NCI-H146 (cell line): Measurements from ENCODE around the gene CHRNB1.

Experiments
- DNase-seq: peaks from one replicate; lab custom pipeline; 2025; lab: John Stamatoyannopoulos, UW

CHRNB1 gene

GRCh38 chr17:7484067-7484918 is 39.4 kb downstream of the CHRNB1 start, which contains the start of gene POLR2A:
Gene POLR2A, plus strand, starts transcription at chr17:7484366.
- peak; percentile 97 for DNase-seq

- peak; percentile 43 for DNase-seq
These were observed 40.1 kb downstream of the CHRNB1 start for GRCh38 chr17:7484919-7485377.

GRCh38 chr17:7486181-7486580 is 41.3 kb downstream of the CHRNB1 start:
- no peak for DNase-seq

DNA sequence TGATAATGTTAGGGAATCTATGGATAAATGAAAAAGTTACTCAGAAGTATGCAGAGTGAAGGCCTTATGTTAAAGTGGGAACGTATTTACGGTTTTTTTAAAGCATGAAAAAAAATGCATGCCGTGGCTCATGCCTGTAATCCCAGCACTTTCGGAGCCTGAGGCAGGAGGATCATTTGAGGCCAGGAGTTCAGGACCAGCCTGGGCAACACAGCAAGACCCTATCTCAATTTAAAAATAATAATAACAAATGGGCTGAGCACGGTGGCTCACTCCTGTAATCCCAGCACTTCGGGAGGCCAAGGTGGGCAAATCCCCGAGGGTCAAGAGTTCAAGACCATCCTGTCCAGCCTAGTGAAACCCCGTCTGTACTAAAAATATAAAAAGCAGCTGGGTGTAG is 45.3 kb downstream of the CHRNB1 start:
- no peak for DNase-seq

- no peak for DNase-seq
These were observed 46.7 kb downstream of the CHRNB1 start for GRCh38 chr17:7491583-7491982.

GRCh38 chr17:7493941-7494340 is 49.1 kb downstream of the CHRNB1 start:
- no peak for DNase-seq

GRCh38 chr17:7495906-7496434 is 51.1 kb downstream of the CHRNB1 start:
- DNase-seq: no peak

- no peak for DNase-seq
These were observed 51.8 kb downstream of the CHRNB1 start for GRCh38 chr17:7496470-7497183.

DNA sequence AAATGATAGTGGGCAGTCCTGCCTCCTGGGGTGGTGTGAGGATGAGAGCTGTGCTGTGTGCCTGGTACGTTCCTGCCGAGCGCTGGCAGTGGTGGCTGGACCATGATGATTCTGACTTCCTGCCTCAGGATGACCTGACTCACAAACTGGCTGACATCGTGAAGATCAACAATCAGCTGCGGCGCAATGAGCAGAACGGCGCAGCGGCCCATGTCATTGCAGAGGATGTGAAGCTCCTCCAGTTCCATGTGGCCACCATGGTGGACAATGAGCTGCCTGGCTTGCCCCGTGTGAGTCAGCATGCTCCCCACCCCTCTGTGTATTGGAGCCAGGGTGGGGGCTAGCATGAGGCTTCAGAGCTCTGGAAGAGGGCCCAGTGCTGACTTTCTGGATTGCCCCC is 52.4 kb downstream of the CHRNB1 start:
- DNase-seq: no peak

- no peak for DNase-seq
These were observed 52.8 kb downstream of the CHRNB1 start for GRCh38 chr17:7497636-7498035.

GRCh38 chr17:7499161-7499560 is 54.3 kb downstream of the CHRNB1 start:
- DNase-seq: no peak

GRCh38 chr17:7501729-7502128 is 56.9 kb downstream of the CHRNB1 start:
- no peak for DNase-seq

DNA sequence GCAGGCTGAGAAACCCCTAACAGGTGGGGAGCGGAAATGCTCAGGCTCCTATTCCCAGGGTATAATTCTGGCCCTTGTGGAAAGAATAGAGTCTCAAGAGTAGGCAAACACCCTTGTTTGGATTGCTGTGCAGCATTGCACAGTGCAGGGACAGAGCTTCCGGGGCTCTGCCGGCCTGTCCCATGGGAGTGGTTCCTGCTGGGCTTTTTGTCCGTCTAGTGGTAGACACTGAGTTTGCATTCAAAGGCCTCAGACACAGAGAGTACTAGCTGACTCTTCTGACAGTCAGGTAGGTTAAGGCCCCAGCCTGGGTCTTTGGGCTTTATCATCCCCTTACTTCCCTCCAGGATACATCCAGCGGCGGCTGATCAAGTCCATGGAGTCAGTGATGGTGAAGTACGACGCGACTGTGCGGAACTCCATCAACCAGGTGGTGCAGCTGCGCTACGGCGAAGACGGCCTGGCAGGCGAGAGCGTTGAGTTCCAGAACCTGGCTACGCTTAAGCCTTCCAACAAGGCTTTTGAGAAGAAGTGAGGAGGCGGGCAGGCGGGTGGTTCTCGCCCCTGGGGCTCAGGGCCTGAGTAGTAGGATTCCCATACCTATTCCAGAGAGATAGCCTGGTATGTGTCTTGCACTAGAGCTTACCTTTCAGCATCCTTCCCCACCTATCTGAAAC is 57.4 kb downstream of the CHRNB1 start:
- no peak for DNase-seq

DNA sequence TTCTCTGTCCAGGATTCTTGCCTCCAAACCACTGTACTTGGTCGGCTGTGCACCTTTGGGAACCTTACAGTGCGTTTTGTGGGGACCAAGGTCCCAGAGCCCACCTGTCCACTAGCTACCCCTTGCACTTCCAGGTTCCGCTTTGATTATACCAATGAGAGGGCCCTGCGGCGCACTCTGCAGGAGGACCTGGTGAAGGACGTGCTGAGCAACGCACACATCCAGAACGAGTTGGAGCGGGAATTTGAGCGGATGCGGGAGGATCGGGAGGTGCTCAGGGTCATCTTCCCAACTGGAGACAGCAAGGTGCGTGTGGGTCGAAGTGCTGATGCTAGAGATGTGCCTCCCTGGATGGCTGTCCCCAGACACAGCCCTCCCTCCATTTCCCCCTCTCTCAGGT is 58.1 kb downstream of the CHRNB1 start:
- no peak for DNase-seq

DNA sequence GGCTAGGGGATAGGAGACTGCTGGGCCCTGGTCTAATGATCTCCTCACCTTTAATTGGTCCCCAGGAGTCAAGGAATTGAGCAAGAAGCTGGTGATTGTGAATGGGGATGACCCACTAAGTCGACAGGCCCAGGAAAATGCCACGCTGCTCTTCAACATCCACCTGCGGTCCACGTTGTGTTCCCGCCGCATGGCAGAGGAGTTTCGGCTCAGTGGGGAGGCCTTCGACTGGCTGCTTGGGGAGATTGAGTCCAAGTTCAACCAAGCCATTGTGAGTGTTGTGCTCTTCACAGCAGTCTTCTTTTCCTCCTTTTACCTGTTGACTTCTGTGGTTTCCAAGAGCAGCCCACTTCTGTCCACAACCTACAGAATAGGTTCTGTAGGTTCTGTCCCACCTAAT is 58.7 kb downstream of the CHRNB1 start:
- DNase-seq: no peak
